Stimulated activated CD4-positive, alpha-beta T cell treated with anti-CD3 and anti-CD28 coated beads, Interleukin-1b, Interleukin-23, amount 100 ng/mL, for 4 hours (primary cell): ENCODE measurements around the gene SCIMP.
"Not testable (repeated sequence)": the region's sequence is repeated elsewhere in the genome, so short reads cannot be mapped to it uniquely, and the experiment has no call there.

Experiments
- DNase-seq, 2 donors: peaks; one replicate each; pipeline ENCODE4 v3.0.0-alpha.2; 2020; ENCODE audit warnings: low read depth in 2 of 2

SCIMP gene

GRCh38 chr17:5234645-5235576 lies at the start of gene SCIMP:
Gene SCIMP (minus strand): TSS chr17:5234860. CDS start chr17:5234755, 105 bp downstream.
- no peak for DNase-seq

- DNase-seq, result no peak
Measured at GRCh38 chr17:5283571-5284315, 49.1 kb upstream of the SCIMP start.

DNA sequence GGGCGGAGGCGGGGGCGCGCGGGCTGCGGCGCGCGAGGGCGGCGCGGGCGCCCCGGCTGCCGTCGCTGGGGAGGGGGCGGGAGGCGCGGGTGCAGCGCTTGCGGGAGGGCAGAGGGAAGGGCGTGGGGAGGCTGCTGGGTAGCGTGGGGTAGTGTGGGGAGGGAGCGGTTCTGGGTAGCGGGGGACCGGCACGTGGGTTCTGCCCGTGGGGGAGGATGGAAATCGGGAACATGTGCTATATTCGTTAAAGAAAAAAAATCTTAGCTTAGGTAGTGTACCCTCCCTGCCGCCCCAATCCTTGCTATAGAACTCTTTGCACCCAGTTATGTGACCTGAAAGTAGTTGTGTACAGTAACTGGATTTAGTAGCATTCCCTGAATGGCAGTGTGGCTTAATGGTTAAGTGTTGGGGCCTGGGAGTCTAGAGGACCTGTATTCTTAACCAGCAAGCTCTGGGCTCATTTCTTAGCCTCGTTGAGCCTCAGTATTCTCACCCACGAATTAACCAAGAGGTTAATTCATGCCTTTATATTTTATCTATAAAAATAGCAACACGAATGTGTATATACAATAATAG lies 48.1 kb upstream of the SCIMP start:
- peak in 1 of 2 donors; percentile 62 for DNase-seq

- peak; percentile 95 to 96 for DNase-seq
Measured at GRCh38 chr17:5281814-5282641, 47.4 kb upstream of the SCIMP start, which contains the start of gene RABEP1. Gene RABEP1 (plus strand): TSS chr17:5282284. CDS start chr17:5282487, 203 bp downstream.

GRCh38 chr17:5272322-5272721 lies 37.7 kb upstream of the SCIMP start:
- no peak for DNase-seq

- no peak for DNase-seq
Measured at GRCh38 chr17:5269241-5269960, 34.7 kb upstream of the SCIMP start.

GRCh38 chr17:5264893-5265292 lies 30.2 kb upstream of the SCIMP start:
- no peak for DNase-seq

GRCh38 chr17:5263441-5263840 lies 28.8 kb upstream of the SCIMP start:
- DNase-seq, result no peak

GRCh38 chr17:5262416-5262991 lies 27.8 kb upstream of the SCIMP start:
- no peak for DNase-seq

DNA sequence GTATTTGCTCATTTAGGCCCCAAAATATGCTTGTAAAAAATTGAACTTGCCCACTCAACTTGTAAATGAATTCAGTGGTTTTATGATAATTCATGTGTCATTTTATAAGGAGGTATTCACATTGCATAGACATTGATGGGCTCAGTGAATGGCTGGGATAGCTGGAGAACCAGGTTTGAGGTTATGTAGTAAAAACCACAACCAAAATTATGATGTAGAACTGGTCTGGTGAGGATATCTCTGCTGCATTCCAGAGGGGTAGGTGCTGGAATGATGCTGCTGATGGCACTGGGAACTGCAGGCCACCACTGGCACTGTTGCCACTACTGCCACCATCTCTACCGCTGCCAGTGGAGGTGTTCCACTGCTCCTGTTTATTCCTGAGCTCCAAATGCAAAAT lies 25.9 kb upstream of the SCIMP start:
- no peak for DNase-seq

- no peak for DNase-seq
Measured at GRCh38 chr17:5257124-5257523, 22.5 kb upstream of the SCIMP start.

- DNase-seq, result no peak
Measured at GRCh38 chr17:5254903-5255521, 20.4 kb upstream of the SCIMP start.

- DNase-seq, result no peak
Measured at GRCh38 chr17:5254414-5254813, 19.8 kb upstream of the SCIMP start.

GRCh38 chr17:5249615-5250014 lies 15.0 kb upstream of the SCIMP start:
- peak; percentile 22 to 58 for DNase-seq

DNA sequence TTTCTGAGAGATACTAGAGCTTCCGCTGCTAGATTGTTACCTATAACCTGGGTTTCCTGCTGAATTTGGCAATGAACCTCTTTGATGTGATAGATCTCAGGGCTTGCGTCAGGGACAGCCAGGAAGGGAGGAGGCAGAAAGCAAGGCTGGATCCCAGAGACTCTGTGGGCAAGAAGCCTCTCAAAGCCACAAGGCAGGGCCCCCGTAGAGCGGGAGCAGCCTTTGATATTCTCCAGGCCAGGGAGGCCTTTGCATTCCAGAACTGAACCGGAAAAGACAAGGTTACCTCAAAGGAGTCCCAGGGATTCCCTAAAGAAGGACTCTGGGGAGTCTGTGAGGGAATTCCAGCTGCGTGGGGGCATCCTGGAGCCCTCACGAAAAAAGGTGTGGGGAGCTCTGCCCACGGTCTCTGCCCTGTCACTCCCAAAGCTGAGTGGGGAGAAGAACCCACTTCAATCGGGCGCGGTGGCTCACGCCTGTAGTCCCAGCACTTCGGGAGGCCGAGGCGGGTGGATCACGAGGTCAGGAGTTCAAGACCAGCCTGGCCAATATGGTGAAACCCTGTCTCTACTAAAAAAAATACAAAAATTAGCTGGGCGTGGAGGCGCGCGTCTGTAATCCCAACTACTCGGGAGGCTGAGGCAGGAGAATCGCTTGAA lies 14.3 kb upstream of the SCIMP start:
- no peak for DNase-seq

- DNase-seq, result no peak
Measured at GRCh38 chr17:5247621-5248020, 13.0 kb upstream of the SCIMP start.

- no peak for DNase-seq
Measured at GRCh38 chr17:5241861-5242671, 7.4 kb upstream of the SCIMP start.

- not testable (repeated sequence) for DNase-seq
Measured at GRCh38 chr17:5239769-5240168, 5.1 kb upstream of the SCIMP start.

GRCh38 chr17:5238333-5238732 lies 3.7 kb upstream of the SCIMP start:
- DNase-seq, result no peak
